GM04503 (cell line): ENCODE measurements around the gene GTF2F1.
"Not testable (repeated sequence)": the region's sequence is repeated elsewhere in the genome, so short reads cannot be mapped to it uniquely, and the experiment has no call there.

ENCODE experiments used
- DNase-seq: peaks from one replicate; pipeline ENCODE4 v3.0.0-alpha.2; 2012; ENCODE audit warnings: low read depth

GTF2F1 gene, protein sequence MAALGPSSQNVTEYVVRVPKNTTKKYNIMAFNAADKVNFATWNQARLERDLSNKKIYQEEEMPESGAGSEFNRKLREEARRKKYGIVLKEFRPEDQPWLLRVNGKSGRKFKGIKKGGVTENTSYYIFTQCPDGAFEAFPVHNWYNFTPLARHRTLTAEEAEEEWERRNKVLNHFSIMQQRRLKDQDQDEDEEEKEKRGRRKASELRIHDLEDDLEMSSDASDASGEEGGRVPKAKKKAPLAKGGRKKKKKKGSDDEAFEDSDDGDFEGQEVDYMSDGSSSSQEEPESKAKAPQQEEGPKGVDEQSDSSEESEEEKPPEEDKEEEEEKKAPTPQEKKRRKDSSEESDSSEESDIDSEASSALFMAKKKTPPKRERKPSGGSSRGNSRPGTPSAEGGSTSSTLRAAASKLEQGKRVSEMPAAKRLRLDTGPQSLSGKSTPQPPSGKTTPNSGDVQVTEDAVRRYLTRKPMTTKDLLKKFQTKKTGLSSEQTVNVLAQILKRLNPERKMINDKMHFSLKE

GRCh38 chr19:6393074-6393982, at the start of gene GTF2F1:
GTF2F1 (minus strand) TSS chr19:6393164; CDS start chr19:6392995, 169 bp downstream.
- peak; percentile 70 for DNase-seq

GRCh38 chr19:6442087-6442688, 49.2 kb upstream of the GTF2F1 start:
- DNase-seq = no peak

DNA sequence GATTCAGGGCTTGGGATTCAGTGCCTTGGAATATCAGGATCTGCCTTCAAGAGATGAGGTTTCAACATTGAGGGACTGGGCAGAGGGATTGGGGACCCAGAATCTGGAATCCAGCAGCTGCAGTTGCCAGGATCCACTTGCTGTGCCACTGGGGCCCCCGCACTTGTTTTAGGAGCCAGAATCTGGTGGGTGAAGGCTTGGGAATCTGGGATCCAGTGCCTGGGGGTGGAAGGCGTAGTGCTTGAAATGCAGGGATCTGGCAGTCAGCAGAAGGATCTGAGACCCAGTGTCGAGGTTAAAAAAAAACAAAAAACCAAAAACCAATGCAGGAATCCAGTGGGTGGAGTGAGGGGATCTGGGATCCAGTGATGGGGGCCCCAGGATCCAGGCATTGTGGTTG, 47.9 kb upstream of the GTF2F1 start:
- DNase-seq = no peak

DNA sequence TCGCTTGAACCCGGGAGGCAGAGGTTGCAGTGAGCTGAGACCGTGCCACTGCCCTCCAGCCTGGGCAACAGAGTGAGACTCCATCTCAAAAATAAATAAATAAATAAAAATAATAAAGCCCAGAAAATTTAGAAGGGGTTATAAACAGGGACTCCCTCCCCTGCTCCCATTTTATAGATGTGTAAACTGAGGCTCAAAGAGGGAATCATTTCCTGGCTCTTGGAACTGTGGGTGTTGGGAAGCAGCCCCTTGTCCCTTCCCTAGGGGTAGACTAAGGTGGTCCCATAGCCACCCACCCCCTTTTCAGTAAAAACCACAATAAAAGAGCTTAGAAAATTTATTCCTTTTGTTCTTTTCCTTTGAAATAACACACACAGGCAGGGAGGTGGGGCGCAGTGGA, 46.8 kb upstream of the GTF2F1 start:
- no peak for DNase-seq

DNA sequence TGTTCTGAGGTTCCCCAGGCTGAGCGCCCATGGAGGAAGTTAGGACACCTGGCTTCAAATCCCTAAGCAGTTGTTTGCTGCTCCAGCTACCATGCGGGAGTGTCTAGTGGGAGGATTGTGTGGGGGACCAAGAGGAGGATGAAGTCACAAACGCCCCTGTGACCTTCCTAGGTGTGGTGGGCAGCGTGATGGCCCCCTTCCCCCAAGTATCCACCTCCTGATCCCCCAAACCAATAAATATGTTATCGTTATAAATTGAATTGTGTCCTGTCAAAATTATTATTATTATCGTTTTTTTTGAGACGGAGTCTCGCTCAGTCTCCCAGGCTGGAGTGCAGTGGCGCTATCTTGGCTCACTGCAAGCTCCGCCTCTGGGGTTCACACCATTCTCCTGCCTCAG, 40.7 kb upstream of the GTF2F1 start, which contains the start of gene SLC25A41:
Gene SLC25A41, minus strand, starts transcription at position 101 of the 400 bp plus-strand sequence. Its CDS starts 70 bp downstream, at position 31.
- no peak for DNase-seq

DNA sequence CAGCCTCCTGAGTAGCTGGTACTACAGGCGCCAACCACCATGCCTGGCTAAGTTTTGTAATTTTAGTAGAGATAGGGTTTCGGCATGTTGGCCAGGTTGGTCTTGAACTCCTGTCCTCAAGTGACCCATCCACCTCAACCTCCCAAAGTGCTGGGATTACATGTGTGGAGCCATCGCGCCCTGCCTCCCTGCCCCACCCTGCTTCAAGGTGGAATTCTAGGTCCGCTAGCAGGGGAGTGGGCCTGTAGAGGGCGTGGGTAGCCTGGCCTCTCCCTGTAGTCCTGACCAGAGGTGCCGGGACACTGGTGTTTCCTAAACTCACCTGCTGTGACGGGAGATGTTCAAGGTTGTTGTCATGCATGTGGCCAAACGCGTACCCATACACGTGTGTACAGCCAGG, 40.2 kb upstream of the GTF2F1 start:
- DNase-seq = no peak

DNA sequence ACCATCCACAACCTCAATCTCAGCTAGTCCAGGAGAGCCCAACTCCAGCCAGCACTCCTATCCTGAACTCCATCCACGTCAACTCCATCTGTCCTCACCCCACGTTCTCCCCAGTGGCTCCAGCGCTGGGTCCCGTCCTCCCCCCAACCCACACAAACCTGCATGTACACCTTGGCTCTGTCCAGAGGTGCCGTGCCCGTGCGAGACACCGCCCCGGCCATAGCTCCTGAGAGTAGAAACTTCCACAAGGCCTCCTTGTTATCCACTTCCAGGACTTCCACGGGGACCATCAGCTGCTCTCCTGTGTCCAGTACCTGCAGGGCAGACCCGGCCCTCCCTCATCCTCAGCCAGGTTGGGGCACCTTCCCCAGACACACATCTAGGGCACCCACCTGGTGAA, 38.9 kb upstream of the GTF2F1 start:
- DNase-seq = no peak

DNA sequence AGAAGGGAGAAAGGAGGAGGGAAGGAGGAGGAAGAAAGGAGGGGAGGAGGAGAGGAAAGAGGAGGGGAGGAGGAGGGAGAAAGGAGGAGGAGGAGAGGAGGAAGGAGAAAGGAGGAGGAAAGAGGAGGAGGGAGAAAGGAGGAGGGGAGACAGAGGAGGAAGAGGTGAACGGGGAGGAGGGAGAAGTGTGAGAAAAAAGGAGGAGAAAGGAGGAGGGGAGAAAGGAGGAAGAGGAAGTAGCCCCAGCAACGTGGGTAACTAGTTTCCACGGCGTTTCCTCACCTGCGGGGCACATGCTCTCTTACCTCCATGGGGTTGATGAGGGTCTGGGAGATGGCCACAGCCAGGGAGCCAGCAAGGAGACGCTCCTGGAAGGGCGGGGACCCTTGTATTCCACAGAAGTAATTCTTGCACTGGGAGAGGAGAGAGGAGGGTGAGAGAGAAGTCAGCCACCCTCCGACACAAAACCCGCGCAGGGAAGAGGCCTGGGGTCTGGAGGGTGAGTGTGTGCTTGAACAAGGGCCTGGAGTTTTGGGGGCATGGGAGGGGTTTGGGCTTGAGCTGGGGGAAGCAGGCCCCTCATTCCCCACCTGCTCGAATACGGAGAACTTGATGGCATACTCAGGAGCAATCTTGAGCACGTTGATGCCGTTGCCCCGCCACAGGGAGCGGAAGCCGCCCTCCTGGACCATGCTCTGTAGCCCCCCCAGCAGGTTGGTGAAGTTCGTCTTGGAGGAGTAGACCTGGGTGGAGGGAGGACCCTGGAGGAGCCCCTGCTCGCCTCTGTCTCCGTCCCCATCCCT, 36.7 kb upstream of the GTF2F1 start:
- no peak for DNase-seq

DNA sequence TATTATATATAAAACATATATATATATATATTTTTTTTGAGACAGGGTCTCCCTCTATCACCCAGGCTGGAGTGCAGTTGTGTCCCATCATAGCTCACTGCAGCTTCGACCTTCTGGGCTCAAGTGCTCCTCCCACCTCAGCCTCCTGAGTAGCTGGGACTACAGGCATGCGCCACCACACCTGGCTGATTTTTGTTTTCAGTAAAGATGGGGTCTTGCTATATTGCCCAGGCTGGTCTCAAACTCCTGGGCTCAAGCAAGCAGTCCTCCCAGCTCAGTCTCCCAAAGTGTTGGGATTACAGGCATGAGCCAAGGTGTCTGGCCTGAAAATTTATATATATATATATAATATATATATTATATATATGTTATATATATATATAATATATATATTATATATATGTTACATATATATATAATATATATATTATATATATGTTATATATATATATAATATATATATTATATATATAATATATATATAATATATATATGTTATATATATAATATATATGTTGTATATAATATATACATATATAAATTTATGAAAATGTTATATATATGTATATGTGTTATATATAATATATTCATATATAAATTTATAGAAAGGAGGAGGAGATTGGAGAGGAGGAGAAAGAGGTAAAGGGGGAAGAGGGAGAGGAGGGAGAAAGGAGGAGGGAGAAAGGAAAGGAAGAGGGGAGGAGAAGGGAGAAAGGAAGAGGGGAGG, 35.9 kb upstream of the GTF2F1 start:
- DNase-seq = not testable (repeated sequence)

- DNase-seq = no peak
These were observed 34.2 kb upstream of the GTF2F1 start for GRCh38 chr19:6427131-6427530.

GRCh38 chr19:6425732-6426620, 33.0 kb upstream of the GTF2F1 start:
- no peak for DNase-seq

- peak; percentile 100 for DNase-seq
These were observed 32.2 kb upstream of the GTF2F1 start for GRCh38 chr19:6424939-6425731.

DNA sequence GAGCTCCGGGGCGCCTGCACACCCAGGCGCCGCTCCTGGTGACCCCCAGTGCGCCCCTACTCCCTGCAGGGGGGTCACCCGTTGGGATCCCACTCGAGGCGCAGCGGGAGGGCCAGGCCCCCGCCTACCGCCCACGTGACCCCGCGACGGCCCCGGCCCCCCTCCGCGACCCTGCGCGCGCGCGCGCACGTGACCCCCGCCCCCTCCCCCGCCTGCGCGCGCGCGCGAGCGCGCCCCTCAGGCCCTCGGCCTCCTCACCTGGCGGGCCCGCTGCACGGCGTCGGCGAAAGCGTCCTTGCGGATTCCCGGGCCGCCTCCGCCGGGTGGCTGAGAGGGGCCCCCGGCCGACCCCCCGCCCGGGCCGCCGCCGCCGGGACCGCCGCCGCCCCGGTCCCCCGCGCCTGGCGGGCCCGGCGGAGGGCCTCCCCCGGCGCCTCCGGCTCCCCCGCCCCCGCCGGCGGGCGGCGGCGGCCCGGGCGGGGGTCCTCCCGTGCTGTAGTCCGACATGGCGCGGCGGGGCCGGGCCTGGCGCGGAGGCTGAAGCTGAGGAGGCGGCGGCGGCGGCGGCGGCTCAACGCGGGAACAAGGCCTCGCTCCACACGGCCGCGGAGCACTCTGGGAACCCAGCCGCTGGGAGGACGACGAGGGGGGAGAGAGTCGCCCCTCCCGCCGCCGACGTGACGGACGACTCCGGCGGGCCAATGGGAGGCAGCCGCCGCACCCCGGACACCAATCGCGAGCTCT, 31.4 kb upstream of the GTF2F1 start, which contains the start of gene KHSRP:
Gene KHSRP, minus strand, starts transcription at position 617 of the 744 bp plus-strand sequence. Its CDS starts 110 bp downstream, at position 507.
- DNase-seq = no peak

DNA sequence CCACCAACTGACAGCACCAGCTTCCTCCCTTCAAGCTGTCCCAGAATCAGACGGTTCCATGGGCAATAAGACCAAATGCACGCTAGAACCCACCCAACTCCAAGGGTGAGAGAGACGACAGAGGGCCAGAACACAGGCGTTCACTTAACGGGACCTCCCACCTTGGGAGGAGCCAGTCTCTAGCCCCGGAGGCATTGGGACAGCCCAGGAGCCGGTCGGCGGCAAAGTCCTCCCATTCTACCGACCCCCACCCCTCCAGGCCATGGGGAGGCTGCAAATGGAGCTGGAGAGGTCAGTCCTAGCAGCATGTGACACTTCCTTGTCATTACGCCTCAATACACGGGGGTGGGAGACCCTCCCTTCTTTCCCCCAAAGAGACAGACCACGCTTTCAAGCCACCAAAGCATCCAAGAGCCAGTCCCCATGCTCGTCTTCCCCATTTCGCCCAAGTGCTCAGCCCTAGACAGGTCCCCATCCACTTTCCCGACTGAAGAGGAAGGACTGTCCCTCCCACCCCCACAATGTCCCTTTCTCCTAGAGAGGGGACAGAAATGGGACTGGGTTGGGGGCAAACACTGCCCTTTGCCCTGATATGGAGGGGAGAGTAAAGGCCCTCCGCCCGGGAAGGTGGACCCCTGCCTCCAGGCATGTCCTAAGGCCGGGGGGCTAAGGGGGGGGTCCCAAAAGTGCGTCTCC, 30.7 kb upstream of the GTF2F1 start:
- no peak for DNase-seq

GRCh38 chr19:6421075-6422014, 28.4 kb upstream of the GTF2F1 start:
- DNase-seq = no peak

DNA sequence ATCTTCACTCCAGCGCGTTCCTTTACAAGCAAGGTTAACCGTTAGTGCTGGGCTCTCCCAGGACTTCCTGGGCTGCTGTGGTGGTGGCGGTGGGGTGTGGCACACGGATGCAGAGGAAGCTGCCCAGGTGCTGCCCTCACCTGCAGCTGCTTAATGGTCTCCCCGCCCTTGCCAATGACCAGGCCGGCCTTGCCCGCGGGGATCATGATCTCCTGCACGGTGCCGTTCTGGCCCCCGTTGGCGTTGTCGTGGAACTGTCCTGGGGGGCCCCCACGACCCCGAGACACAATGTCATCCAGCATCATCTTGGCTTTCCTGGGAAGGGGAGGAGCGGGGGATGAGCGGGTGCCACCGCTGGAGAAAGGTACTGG, 25.6 kb upstream of the GTF2F1 start:
- DNase-seq = no peak
